OCI-LY7 (cell line): ENCODE results near the gene RBM33. TPM values are rescaled to one million over a fixed set of nuclear protein-coding genes. Genes with fewer than 3 reads are reported as not detected.

Experiments
- BruUV-seq: library from RNA; stranded (reverse); fragments of 400-500 nt; replicated peaks from 2 replicates; lab custom pipeline; 2021; lab: Mats Ljungman, UMichigan
- CTCF ChIA-PET: fragments of 300-600 bp; sonication (Branson Sonifier 250); formaldehyde crosslinking; loops from one replicate; lab custom pipeline; 2022; ENCODE audit warnings: antibody characterized with exemption; ENCODE audit not compliant: unreplicated experiment; lab: Charles Lee
- POLR2A ChIA-PET: fragments of 300-600 bp; sonication (Branson Sonifier 250); formaldehyde crosslinking; loops from one replicate; lab custom pipeline; 2022; ENCODE audit warnings: antibody characterized with exemption; lab: Charles Lee
- DNase-seq: peaks from one replicate; pipeline ENCODE4 v3.0.0-alpha.2; 2015; ENCODE audit warnings: low spot score
- H2AFZ ChIP-seq: fragments of 200-600 bp; sonication (generic), shearing (Covaris generic); 2 replicates; pipeline ENCODE4 v1.6.1; 2014; ENCODE audit warnings: mild to moderate bottlenecking, antibody characterized with exemption, low read length, moderate library complexity
- H3K27ac ChIP-seq: fragments of 200-600 bp; sonication (generic); 2 replicates; pipeline ENCODE4 v1.5.1; 2014; ENCODE audit warnings: mixed run types, low read depth, mild to moderate bottlenecking, moderate library complexity, low read length, inconsistent platforms; ENCODE audit not compliant: poor library complexity, severe bottlenecking
- H3K36me3 ChIP-seq: fragments of 200-600 bp; sonication (generic); 2 replicates; pipeline ENCODE4 v1.6.1; 2014; ENCODE audit warnings: mild to moderate bottlenecking, antibody characterized with exemption, low read length, moderate library complexity, mixed read lengths; ENCODE audit not compliant: insufficient read depth
- H3K4me1 ChIP-seq: fragments of 200-600 bp; sonication (generic); 2 replicates; pipeline ENCODE4 v1.5.1; 2014; ENCODE audit warnings: mild to moderate bottlenecking, low read length; ENCODE audit not compliant: insufficient read depth, poor library complexity, severe bottlenecking
- H3K4me2 ChIP-seq: fragments of 200-600 bp; sonication (generic); 2 replicates; pipeline ENCODE4 v1.6.1; 2014; ENCODE audit warnings: mild to moderate bottlenecking, low read length
- H3K4me3 ChIP-seq: fragments of 200-600 bp; sonication (generic); 2 replicates; pipeline ENCODE4 v1.5.1; 2014; ENCODE audit warnings: mild to moderate bottlenecking, low read depth, low read length; ENCODE audit not compliant: poor library complexity, severe bottlenecking
- H3K79me2 ChIP-seq: fragments of 200-600 bp; sonication (generic); 2 replicates; pipeline ENCODE4 v1.6.1; 2016; ENCODE audit warnings: low read depth, mild to moderate bottlenecking, low read length, moderate library complexity, mixed read lengths; ENCODE audit not compliant: insufficient read depth
- H3K9me2 ChIP-seq: fragments of 200-600 bp; sonication (generic); 2 replicates; pipeline ENCODE4 v1.6.1; 2016; ENCODE audit warnings: mild to moderate bottlenecking, low read length, mixed read lengths; ENCODE audit not compliant: insufficient read depth
- H3K9me3 ChIP-seq: fragments of 200-600 bp; sonication (generic); 2 replicates; pipeline ENCODE4 v1.6.1; 2014; ENCODE audit warnings: mild to moderate bottlenecking, mixed run types, low read length, mixed read lengths
- H4K20me1 ChIP-seq: fragments of 200-600 bp; sonication (generic); 2 replicates; pipeline ENCODE4 v1.6.1; 2014; ENCODE audit warnings: mild to moderate bottlenecking, antibody characterized with exemption, low read length, moderate library complexity, mixed read lengths; ENCODE audit not compliant: insufficient read depth
- EZH2phosphoT487 ChIP-seq: fragments of 200-600 bp; sonication (generic); IDR thresholded peaks from 2 replicates; pipeline ENCODE4 v1.6.1; 2018; ENCODE audit warnings: low read depth, borderline replicate concordance, mild to moderate bottlenecking, mixed run types, antibody characterized with exemption, low read length, moderate library complexity, mixed read lengths
- intact Hi-C: fragments of 100-400 bp; cut with micrococcal nuclease; formaldehyde crosslinking; loops from one replicate; pipeline ENCODE4 v1.10.0; 2022; ENCODE audit not compliant: unreplicated experiment
- total RNA-seq, 2 experiments: library from RNA; depleted of rRNA in 1 of 2; stranded (reverse); fragments of >200 nt in 1 of 2; shearing (Covaris generic) in 1 of 2; gene quantifications; 2 replicates each; pipeline ENCODE4 v1.2.3, GENCODE V29; 2014 to 2022
- TF ChIP-seq, protein P1 (sequence below): fragments of 200-600 bp; sonication (generic); conservative IDR thresholded peaks from 2 replicates; pipeline ENCODE4 v1.5.1; 2014; ENCODE audit warnings: mild to moderate bottlenecking, antibody characterized with exemption, low read length, moderate library complexity, mixed read lengths

The RBM33 gene
- total RNA-seq, 2 experiments from 2014 or later: 67.6 to 127 TPM

DNA sequence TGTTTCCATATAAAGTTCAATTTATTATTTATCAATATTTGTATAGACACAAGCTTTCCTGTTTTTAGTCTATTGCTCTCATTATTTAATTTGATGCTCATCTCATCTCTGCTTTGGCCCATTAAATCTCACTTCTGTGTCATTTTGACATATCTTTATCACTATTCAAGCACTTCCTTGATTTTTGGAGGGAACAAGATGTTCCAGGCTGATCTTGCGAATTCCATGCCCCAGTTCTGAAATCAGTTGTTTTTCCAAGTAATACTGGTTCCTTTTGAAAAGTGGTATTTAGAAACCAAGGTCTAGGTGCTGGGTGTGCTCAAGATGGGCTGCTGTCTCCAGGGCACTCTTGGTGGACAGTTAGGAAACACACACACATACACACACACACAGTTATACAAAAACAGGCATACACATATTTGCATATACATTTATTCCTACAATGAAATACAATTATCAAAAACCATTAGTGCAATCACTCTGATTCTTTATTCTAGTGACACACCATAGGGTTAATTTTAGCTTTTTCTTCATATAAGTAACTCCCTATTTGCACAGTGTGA, 4.4 kb upstream of the RBM33 start:
- Histone ChIP-seq H3K4me1 (peaks cover 19% of the 10 kb centered on the region), H2AFZ (no peak overlapping the region), H3K4me2 (no peak overlapping the region), H3K9me3 (peaks cover 20% of the 10 kb centered on the region; the same call in 1 of the 2 replicates), H3K79me2 (peaks cover 20% of the 10 kb centered on the region), H3K36me3 (peaks cover 45% of the 10 kb centered on the region), H3K9me2 (no peaks in the 10 kb centered on the region), H3K27ac (no peak overlapping the region), H4K20me1 (no peaks in the 10 kb centered on the region), H3K4me3 (no peak overlapping the region)
- ChIA-PET CTCF (no interaction called here), POLR2A (no interaction called here)
- no peak for TF ChIP-seq EZH2phosphoT487
- TF ChIP-seq, protein P1, sequence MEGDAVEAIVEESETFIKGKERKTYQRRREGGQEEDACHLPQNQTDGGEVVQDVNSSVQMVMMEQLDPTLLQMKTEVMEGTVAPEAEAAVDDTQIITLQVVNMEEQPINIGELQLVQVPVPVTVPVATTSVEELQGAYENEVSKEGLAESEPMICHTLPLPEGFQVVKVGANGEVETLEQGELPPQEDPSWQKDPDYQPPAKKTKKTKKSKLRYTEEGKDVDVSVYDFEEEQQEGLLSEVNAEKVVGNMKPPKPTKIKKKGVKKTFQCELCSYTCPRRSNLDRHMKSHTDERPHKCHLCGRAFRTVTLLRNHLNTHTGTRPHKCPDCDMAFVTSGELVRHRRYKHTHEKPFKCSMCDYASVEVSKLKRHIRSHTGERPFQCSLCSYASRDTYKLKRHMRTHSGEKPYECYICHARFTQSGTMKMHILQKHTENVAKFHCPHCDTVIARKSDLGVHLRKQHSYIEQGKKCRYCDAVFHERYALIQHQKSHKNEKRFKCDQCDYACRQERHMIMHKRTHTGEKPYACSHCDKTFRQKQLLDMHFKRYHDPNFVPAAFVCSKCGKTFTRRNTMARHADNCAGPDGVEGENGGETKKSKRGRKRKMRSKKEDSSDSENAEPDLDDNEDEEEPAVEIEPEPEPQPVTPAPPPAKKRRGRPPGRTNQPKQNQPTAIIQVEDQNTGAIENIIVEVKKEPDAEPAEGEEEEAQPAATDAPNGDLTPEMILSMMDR: no peak
- no TSS peak for BruUV-seq
- intact Hi-C loops: loop anchor here (5.0 kb wide), 1 partner anchor 343 kb away; the partner anchor contains the start of gene INSIG1
- DNase-seq: no peak

DNA sequence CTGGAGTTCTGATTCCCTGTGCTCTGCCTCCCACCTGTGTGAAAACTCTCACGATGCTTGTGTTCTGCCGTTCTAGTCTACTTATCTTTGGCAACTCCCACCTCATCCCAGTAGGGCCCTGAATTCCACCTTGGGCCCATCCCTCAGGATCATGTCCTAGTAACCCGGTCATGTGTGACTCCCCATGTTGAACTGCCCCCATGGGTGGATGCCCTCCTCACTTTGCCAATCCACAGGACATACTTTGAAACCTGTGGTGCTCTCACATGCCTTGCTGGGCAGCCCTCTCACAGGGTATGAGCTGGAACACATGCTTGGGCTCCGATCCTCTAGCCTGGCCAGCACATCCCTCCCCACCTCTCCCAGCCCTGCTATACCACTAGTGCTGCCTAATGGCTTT, 3.8 kb upstream of the RBM33 start:
- peaks cover 26% of the 10 kb centered on the region for H3K79me2 ChIP-seq
- H4K20me1 ChIP-seq: peaks cover 3% of the 10 kb centered on the region; the same call in 1 of the 2 replicates
- no peaks in the 10 kb centered on the region for H3K9me2 ChIP-seq
- H3K9me3 ChIP-seq: peaks cover 20% of the 10 kb centered on the region; the same call in 1 of the 2 replicates
- H2AFZ ChIP-seq: no peak overlapping the region
- intact Hi-C loops: loop anchor here (5.0 kb wide), 1 partner anchor 343 kb away; the partner anchor contains the start of gene INSIG1
- no peak overlapping the region for H3K4me2 ChIP-seq
- H3K4me3 ChIP-seq: no peak overlapping the region
- BruUV-seq: no TSS peak
- TF ChIP-seq, protein P1: no peak
- no peak for TF ChIP-seq EZH2phosphoT487
- H3K36me3 ChIP-seq: peaks cover 45% of the 10 kb centered on the region
- CTCF ChIA-PET: no interaction called here
- no peak for DNase-seq
- POLR2A ChIA-PET: no interaction called here
- no peak overlapping the region for H3K27ac ChIP-seq
- peaks cover 19% of the 10 kb centered on the region for H3K4me1 ChIP-seq

GRCh38 chr7:155643804-155644177, 670 bp upstream of the RBM33 start:
- BruUV-seq: no TSS peak
- DNase-seq: no peak
- CTCF ChIA-PET: interaction anchor here (0.6 kb wide), 1 partner anchor 13 kb away, joined by 5 read pairs; no protein-coding TSS in a partner anchor

More at GRCh38 chr7:155643804-155644177, 670 bp upstream of the RBM33 start:
- TF ChIP-seq EZH2phosphoT487: no peak
- TF ChIP-seq, protein P1: no peak
- peak overlapping the region; percentile 94 for H3K4me3 ChIP-seq
- peak overlapping the region; percentile 78 for H2AFZ ChIP-seq
- peaks cover 21% of the 10 kb centered on the region for H3K9me3 ChIP-seq
- H3K9me2 ChIP-seq: no peaks in the 10 kb centered on the region
- POLR2A ChIA-PET: interaction anchor here (0.7 to 1.1 kb wide), 7 partner anchors 9 to 91 kb away, joined by 3 to 8 read pairs (median 4); no protein-coding TSS in a partner anchor
- peak overlapping the region; percentile 96 for H3K4me2 ChIP-seq
- peaks cover 12% of the 10 kb centered on the region for H4K20me1 ChIP-seq
- H3K36me3 ChIP-seq: peaks cover 70% of the 10 kb centered on the region
- intact Hi-C loops: loop anchor here (2.0 to 5.0 kb wide), 2 partner anchors 79 to 346 kb away; partner anchors contain the start of gene INSIG1
- peaks cover 33% of the 10 kb centered on the region for H3K4me1 ChIP-seq
- peaks cover 57% of the 10 kb centered on the region for H3K79me2 ChIP-seq
- H3K27ac ChIP-seq: peak overlapping the region; percentile 86
